HepG2 (cell line): Measurements from ENCODE around the gene METAP1D.

Experiments
- ATF4 ChIP-seq, 2 experiments: fragments of 450-650 bp in 1 of 2; sonication (generic) in 1 of 2; formaldehyde crosslinking; IDR thresholded peaks; 2 replicates each; pipeline versions ENCODE4 v1.5.0 to v1.8.0; 2020 to 2022; ENCODE audit warnings: mild to moderate bottlenecking in 1 of 2, missing genetic modification reagents in 1 of 2
- CTCF ChIP-seq: sonication (generic); formaldehyde crosslinking; IDR thresholded peaks from 2 replicates; pipeline ENCODE4 v1.5.0; 2020; ENCODE audit warnings: mild to moderate bottlenecking, missing genetic modification reagents, moderate library complexity
- DMAP1 ChIP-seq: IDR thresholded peaks from 2 replicates; pipeline ENCODE4 v1.6.1; 2016
- FOXJ3 ChIP-seq: sonication (generic); formaldehyde crosslinking; IDR thresholded peaks from 2 replicates; pipeline ENCODE4 v1.4.0; 2020; ENCODE audit warnings: missing genetic modification reagents, mild to moderate bottlenecking, borderline replicate concordance
- SKIL ChIP-seq: sonication (generic); formaldehyde crosslinking; IDR thresholded peaks from 2 replicates; pipeline ENCODE4 v1.8.0; 2022; ENCODE audit warnings: missing genetic modification reagents, mild to moderate bottlenecking, moderate library complexity, borderline replicate concordance
- XBP1 ChIP-seq: sonication (generic); formaldehyde crosslinking; IDR thresholded peaks from 2 replicates; pipeline ENCODE4 v1.5.0; 2020; ENCODE audit warnings: missing genetic modification reagents
- ZBTB46 ChIP-seq: sonication (generic); formaldehyde crosslinking; IDR thresholded peaks from 2 replicates; pipeline ENCODE4 v1.4.0; 2020; ENCODE audit warnings: mild to moderate bottlenecking, missing genetic modification reagents, borderline replicate concordance
- ZFP1 ChIP-seq: IDR thresholded peaks from 2 replicates; pipeline ENCODE4 v1.6.1; 2016
- ZNF33B ChIP-seq: sonication (generic); formaldehyde crosslinking; IDR thresholded peaks from 2 replicates; pipeline ENCODE4 v1.5.1; 2020; ENCODE audit warnings: mild to moderate bottlenecking, missing genetic modification reagents
- ZNF550 ChIP-seq: sonication (generic); formaldehyde crosslinking; IDR thresholded peaks from 2 replicates; pipeline ENCODE4 v1.4.0; 2020; ENCODE audit warnings: mild to moderate bottlenecking, missing genetic modification reagents, borderline replicate concordance

- TF ChIP-seq ATF4 (CRISPR knock-in tag; IDR thresholded peaks at IDR 0.05) (no peak), XBP1 (no peak), SKIL (CRISPR knock-in tag) (no peak), ZNF550 (CRISPR knock-in tag) (no peak), ZBTB46 (no peak), DMAP1 (CRISPR knock-in tag) (no peak), ZFP1 (CRISPR knock-in tag) (no peak), CTCF (peak; percentile 34), FOXJ3 (CRISPR knock-in tag) (no peak), ZNF33B (CRISPR knock-in tag) (no peak)
These were observed 86.8 kb downstream of the METAP1D start for GRCh38 chr2:172086241-172087206.
